Right atrium auricular region (tissue), 2 donors: ENCODE measurements around the gene MLC1. TPM values are rescaled to one million over a fixed set of nuclear protein-coding genes. Genes with fewer than 3 reads are reported as not detected.

Experiments
- DNase-seq: peaks from one replicate; pipeline ENCODE4 v3.0.0-alpha.2; 2019; ENCODE audit warnings: low spot score
- H3K27ac ChIP-seq, 2 donors: fragments of 200-600 bp; sonication (generic); 1 replicate in 1 of 2; 2 replicates in 1 of 2; pipeline ENCODE4 v1.5.1; 2016 to 2019
- H3K27me3 ChIP-seq, 2 donors: fragments of 200-600 bp; sonication (generic); one replicate each; pipeline versions ENCODE4 v1.5.1 to v1.6.0; 2017 to 2019
- H3K36me3 ChIP-seq: fragments of 200-600 bp; sonication (generic); one replicate; pipeline ENCODE4 v1.5.1; 2016
- H3K4me1 ChIP-seq, 2 donors: fragments of 200-600 bp; sonication (generic); one replicate each; pipeline versions ENCODE4 v1.5.1 to v1.6.0; 2017 to 2019
- H3K4me3 ChIP-seq, 2 donors: fragments of 200-600 bp; sonication (generic); 1 replicate in 1 of 2; 2 replicates in 1 of 2; pipeline ENCODE4 v1.5.1; 2017 to 2019; ENCODE audit warnings: mild to moderate bottlenecking in 1 of 2, moderate library complexity in 1 of 2
- H3K9me3 ChIP-seq, 2 donors: fragments of 200-600 bp; sonication (generic); one replicate each; pipeline ENCODE4 v1.5.1; 2019
- total RNA-seq, 2 donors: library from RNA; depleted of rRNA; stranded (reverse); fragments of >200 nt; gene quantifications; one replicate each; pipeline ENCODE4 v1.1.0, GENCODE V29; 2016
- TF ChIP-seq, protein P1 (sequence below), 2 donors: fragments of 200-600 bp; sonication (generic); IDR thresholded peaks; one replicate each; pipeline ENCODE4 v1.5.1; 2019; ENCODE audit warnings: antibody characterized with exemption in 2 of 2

The MLC1 gene
- total RNA-seq, 2 donors from 2014 or later: 0.71 TPM; not detected in 1

DNA sequence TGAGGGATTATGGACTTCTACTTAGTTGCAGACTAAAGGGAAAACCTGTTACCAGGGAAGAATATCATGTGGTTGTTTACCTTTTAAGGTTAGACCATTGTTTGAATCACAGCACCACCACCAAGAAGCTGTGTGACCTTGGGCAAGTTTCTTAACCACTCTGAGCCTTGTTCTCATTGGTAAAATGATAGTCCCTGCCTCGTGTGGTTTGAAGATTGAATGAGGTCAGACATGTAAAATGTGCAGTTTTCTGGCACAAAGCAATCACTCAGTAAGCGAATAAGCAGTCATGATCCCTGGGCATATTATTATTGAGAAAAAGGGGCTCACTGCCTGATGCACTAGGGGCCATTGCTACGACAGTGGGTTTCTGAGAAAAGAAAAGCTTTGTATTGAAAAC is 32.9 kb upstream of the MLC1 start:
- H3K4me3 ChIP-seq: no peak overlapping the region
- H3K27me3 ChIP-seq: no peaks in the 10 kb centered on the region
- peaks cover 0 to 14% of the 10 kb centered on the region in 2 donors for H3K9me3 ChIP-seq
- no peak for DNase-seq
- H3K36me3 ChIP-seq: no peaks in the 10 kb centered on the region
- TF ChIP-seq, protein P1, sequence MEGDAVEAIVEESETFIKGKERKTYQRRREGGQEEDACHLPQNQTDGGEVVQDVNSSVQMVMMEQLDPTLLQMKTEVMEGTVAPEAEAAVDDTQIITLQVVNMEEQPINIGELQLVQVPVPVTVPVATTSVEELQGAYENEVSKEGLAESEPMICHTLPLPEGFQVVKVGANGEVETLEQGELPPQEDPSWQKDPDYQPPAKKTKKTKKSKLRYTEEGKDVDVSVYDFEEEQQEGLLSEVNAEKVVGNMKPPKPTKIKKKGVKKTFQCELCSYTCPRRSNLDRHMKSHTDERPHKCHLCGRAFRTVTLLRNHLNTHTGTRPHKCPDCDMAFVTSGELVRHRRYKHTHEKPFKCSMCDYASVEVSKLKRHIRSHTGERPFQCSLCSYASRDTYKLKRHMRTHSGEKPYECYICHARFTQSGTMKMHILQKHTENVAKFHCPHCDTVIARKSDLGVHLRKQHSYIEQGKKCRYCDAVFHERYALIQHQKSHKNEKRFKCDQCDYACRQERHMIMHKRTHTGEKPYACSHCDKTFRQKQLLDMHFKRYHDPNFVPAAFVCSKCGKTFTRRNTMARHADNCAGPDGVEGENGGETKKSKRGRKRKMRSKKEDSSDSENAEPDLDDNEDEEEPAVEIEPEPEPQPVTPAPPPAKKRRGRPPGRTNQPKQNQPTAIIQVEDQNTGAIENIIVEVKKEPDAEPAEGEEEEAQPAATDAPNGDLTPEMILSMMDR (IDR thresholded peaks at IDR 0.05): no peak
- H3K4me1 ChIP-seq: peaks cover 0 to 11% of the 10 kb centered on the region in 2 donors
- no peak overlapping the region for H3K27ac ChIP-seq

DNA sequence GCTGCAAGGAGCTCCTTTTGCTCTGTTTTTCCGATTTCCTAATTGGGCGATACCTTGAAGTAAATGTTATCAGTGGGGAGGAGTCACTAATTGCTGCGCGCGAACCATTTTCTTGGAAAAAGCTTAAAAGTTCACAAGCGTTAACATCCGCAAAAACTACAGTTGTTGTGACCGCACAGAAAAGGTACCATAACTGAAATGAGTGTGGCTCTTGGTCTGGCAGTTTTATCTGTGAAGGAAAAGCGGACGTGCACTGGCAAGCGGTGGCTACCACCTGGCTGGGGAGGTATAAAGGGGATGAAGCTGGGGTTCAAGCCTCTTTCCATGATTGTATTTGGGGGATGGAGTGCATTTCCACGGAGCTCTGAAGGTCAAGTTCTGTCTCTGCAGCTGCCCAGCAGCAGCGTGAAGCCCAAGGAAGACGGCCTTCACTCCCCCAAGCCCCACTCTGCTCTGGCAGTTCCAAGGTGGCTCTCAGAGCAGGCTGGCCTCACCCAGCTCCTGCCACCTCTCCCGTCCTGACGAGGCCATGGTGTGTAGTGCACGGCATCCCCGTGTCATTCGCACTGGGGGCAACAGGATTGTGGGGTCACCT is 32.0 kb upstream of the MLC1 start:
- TF ChIP-seq, protein P1 (IDR thresholded peaks at IDR 0.05): no peak
- no peak for DNase-seq
- Histone ChIP-seq H3K36me3 (no peaks in the 10 kb centered on the region), H3K4me3 (no peak overlapping the region), H3K27ac (no peak overlapping the region), H3K9me3 (peaks cover 0 to 5% of the 10 kb centered on the region in 2 donors), H3K4me1 (peaks cover 0 to 11% of the 10 kb centered on the region in 2 donors), H3K27me3 (no peaks in the 10 kb centered on the region)

DNA sequence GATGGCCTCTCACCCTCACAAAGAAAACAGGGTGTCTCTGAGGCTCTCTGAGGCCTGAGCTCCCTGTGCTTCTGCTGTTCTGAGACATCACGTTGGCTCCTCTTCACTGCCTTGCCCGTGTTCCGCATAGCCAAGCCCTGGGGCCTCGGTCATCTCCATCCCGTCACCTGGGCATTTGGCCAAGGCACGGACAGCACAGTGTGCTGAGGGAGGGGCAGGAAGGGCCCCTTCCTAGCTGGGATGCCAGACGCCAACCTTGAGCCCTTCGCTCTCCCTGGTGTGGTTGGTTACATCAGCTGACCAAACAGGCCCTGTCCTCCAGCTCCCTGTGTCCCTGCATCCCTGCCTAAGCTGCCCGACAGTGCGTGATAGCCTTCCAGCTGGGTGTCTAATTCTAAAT is 30.5 kb upstream of the MLC1 start:
- Histone ChIP-seq H3K4me1 (peaks cover 0 to 11% of the 10 kb centered on the region in 2 donors), H3K27me3 (no peaks in the 10 kb centered on the region), H3K9me3 (no peaks in the 10 kb centered on the region), H3K4me3 (no peak overlapping the region), H3K27ac (no peak overlapping the region), H3K36me3 (no peaks in the 10 kb centered on the region)
- TF ChIP-seq, protein P1 (IDR thresholded peaks at IDR 0.05): no peak
- DNase-seq: no peak

DNA sequence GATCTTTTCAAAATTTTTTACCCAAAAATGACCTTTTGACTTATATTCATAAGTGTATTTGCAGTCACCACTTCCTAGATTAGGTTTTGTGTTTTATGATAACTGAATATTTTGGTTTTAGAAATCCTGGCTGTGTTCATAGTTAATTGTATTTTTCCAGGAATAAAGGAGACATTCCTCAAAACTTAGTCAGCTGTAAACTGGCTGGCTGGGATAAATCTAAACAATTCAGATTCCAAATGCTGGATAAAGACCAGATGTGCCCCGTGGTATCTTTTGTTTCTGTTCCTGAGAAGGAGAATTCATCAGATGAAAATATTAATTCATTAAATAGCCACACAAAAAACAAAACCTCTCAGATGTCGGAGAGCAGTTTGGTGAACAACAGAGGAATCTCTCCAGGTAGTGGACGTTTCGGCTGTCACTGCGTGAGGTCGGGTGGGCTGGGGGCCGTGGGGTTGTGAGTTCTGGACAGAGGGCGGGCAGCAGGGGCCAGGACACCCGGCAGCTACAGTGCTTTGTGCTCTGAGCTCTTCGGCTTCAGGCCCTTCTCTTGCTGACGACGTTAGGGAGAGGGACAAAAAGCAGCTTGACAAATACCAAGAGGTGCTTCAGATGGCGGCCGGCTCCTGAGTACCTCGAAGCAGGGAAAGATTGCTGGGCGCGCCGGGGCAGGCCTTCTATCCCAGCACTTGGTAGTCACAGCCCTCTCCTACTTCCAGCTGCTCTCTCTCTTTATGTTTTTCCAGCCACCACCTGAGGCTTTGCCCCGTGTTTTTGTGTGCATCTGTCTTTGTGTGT is 29.2 kb upstream of the MLC1 start:
- DNase-seq: no peak
- Histone ChIP-seq H3K27me3 (no peaks in the 10 kb centered on the region), H3K9me3 (no peaks in the 10 kb centered on the region), H3K36me3 (no peaks in the 10 kb centered on the region), H3K4me1 (peaks cover 0 to 11% of the 10 kb centered on the region in 2 donors), H3K27ac (peak overlapping the region in 1 of 2 donors; percentile 39), H3K4me3 (no peak overlapping the region)
- TF ChIP-seq, protein P1 (IDR thresholded peaks at IDR 0.05): no peak

DNA sequence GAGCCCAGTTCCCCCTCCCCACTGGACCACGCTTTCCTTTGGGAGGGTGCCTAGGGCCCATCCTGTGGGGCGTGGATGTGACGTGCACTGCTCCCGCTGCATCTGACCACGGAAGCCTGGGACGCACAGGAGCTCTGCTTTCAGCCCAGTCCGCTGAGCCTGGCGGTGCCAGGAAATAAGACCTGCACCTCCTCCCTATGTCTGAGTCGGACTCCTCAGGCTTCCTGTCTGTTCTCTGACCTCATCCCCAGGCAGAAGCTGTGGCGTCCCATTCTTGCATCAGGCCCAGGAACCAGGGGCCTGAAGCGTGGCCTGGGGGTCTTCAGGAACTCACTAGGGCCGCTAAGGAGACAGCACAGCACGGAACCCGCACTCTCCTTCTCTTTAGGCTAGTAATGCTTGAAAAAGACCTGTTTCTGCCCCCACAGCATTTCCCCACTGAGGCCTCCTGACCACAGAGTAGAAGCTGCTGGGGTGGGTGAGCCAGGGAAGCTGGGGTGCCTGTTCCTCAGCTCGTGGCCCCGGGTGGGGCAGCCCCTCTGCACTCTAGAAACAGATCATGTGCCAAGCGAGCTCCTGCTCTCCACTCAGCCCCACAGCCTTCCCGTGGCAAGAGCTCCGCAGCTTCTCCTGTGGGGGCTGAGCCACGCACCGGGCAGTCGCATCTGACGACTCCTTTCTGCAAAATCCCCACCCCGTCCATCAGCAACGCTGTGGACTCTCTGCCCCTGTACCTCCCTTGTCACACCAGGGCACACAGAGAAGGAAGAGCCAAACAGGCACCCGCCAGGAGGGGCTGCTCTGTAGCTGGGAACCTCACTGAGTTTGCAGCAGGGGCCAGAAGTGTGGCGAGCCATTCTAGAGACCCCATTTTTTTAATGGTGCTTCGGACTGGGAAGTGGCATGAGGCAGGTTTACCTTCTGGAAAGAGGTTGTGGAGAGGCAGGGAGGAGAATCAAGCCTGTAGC is 27.2 kb upstream of the MLC1 start:
- H3K9me3 ChIP-seq: no peaks in the 10 kb centered on the region
- H3K4me1 ChIP-seq: no peaks in the 10 kb centered on the region
- H3K4me3 ChIP-seq: no peak overlapping the region
- TF ChIP-seq, protein P1 (IDR thresholded peaks at IDR 0.05): no peak
- DNase-seq: no peak
- no peaks in the 10 kb centered on the region for H3K27me3 ChIP-seq
- no peak overlapping the region for H3K27ac ChIP-seq
- no peaks in the 10 kb centered on the region for H3K36me3 ChIP-seq
